DND-41 (cell line): Measurements from ENCODE around the gene CDA.
A peak's percentile ranks its signal among the peaks of the same experiment; 100 is the strongest.

Experiments
- ATAC-seq: fragments of 200-7000 bp; cut with Tn5 transposase; 3 replicates; pipeline ENCODE4 v1.9.1; 2021; ENCODE audit warnings: low read depth; ENCODE audit not compliant: insufficient read depth
- DNase-seq: peaks from one replicate; pipeline ENCODE4 v3.0.0-alpha.2; 2020
- H2AFZ ChIP-seq: 2 replicates; pipeline ENCODE4 v1.6.0; 2012; ENCODE audit warnings: low read depth, low read length
- H3K27ac ChIP-seq: 2 replicates; pipeline ENCODE4 v1.5.1; 2012; ENCODE audit warnings: low read length, inconsistent platforms
- H3K27me3 ChIP-seq: fragments of 200-600 bp; sonication (generic); 2 replicates; pipeline ENCODE4 v1.6.0; 2012; ENCODE audit warnings: low read length, mild to moderate bottlenecking, inconsistent platforms; ENCODE audit not compliant: insufficient read depth, poor library complexity
- H3K36me3 ChIP-seq: 2 replicates; pipeline ENCODE4 v1.5.1; 2012; ENCODE audit warnings: low read length, inconsistent platforms; ENCODE audit not compliant: insufficient read depth
- H3K4me1 ChIP-seq: 2 replicates; pipeline ENCODE4 v1.5.1; 2012; ENCODE audit warnings: mild to moderate bottlenecking, low read length; ENCODE audit not compliant: insufficient read depth
- H3K4me2 ChIP-seq: 2 replicates; pipeline ENCODE4 v1.6.0; 2012; ENCODE audit warnings: mild to moderate bottlenecking, moderate library complexity, low read length, inconsistent platforms; ENCODE audit not compliant: insufficient read depth
- H3K4me3 ChIP-seq, 2 experiments: fragments of 200-600 bp in 1 of 2; shearing (Covaris generic) in 1 of 2; 2 replicates each; pipeline ENCODE4 v1.5.1; 2012 to 2016; ENCODE audit warnings: inconsistent platforms in 2 of 2, low read length in 2 of 2, mild to moderate bottlenecking in 2 of 2, low read depth in 1 of 2, moderate library complexity in 1 of 2
- H3K79me2 ChIP-seq: 2 replicates; pipeline ENCODE4 v1.6.0; 2012; ENCODE audit warnings: low read length, inconsistent platforms; ENCODE audit not compliant: insufficient read depth
- H3K9ac ChIP-seq: 2 replicates; pipeline ENCODE4 v1.6.0; 2012; ENCODE audit warnings: low read depth, mild to moderate bottlenecking, inconsistent platforms, low read length, moderate library complexity
- H3K9me3 ChIP-seq: 2 replicates; pipeline ENCODE4 v1.5.1; 2012; ENCODE audit warnings: low read length, moderate library complexity, mild to moderate bottlenecking, inconsistent platforms; ENCODE audit not compliant: insufficient read depth, severe bottlenecking
- H4K20me1 ChIP-seq: 2 replicates; pipeline ENCODE4 v1.6.0; 2012; ENCODE audit warnings: low read length; ENCODE audit not compliant: insufficient read depth
- EZH2 ChIP-seq: IDR thresholded peaks from 3 replicates; pipeline ENCODE4 v1.6.1; 2012; ENCODE audit warnings: borderline replicate concordance, low read depth, mild to moderate bottlenecking, moderate library complexity, low read length, inconsistent platforms; ENCODE audit not compliant: severe bottlenecking
- TF ChIP-seq, protein P1 (sequence below): IDR thresholded peaks from 2 replicates; pipeline ENCODE4 v1.5.1; 2012; ENCODE audit warnings: borderline replicate concordance, low read length, moderate library complexity, mild to moderate bottlenecking; ENCODE audit not compliant: poor library complexity, severe bottlenecking; ENCODE audit errors: extremely low read depth

The CDA gene

GRCh38 chr1:20665726-20666125 is 76.8 kb downstream of the CDA start:
- Histone ChIP-seq H3K4me2 (no peak overlapping the region), H3K4me3 (no peak overlapping the region)

GRCh38 chr1:20666146-20666545 is 77.2 kb downstream of the CDA start:
- H3K79me2 ChIP-seq, result peaks cover 9% of the 10 kb centered on the region
- H3K4me3 ChIP-seq, result no peak overlapping the region
- DNase-seq (no peak), ATAC-seq (no peak)
- no peaks in the 10 kb centered on the region for H3K27me3 ChIP-seq
- peak overlapping the region; percentile 63; the same call in 1 of the 2 replicates for H2AFZ ChIP-seq
- no peaks in the 10 kb centered on the region for H4K20me1 ChIP-seq
- H3K9ac ChIP-seq, result no peak overlapping the region; the same call in 1 of the 2 replicates
- no peak overlapping the region for H3K4me2 ChIP-seq
- no peaks in the 10 kb centered on the region; the same call in 1 of the 2 replicates for H3K36me3 ChIP-seq
- no peaks in the 10 kb centered on the region for H3K9me3 ChIP-seq
- peaks cover 19% of the 10 kb centered on the region for H3K4me1 ChIP-seq
- TF ChIP-seq, protein P1, sequence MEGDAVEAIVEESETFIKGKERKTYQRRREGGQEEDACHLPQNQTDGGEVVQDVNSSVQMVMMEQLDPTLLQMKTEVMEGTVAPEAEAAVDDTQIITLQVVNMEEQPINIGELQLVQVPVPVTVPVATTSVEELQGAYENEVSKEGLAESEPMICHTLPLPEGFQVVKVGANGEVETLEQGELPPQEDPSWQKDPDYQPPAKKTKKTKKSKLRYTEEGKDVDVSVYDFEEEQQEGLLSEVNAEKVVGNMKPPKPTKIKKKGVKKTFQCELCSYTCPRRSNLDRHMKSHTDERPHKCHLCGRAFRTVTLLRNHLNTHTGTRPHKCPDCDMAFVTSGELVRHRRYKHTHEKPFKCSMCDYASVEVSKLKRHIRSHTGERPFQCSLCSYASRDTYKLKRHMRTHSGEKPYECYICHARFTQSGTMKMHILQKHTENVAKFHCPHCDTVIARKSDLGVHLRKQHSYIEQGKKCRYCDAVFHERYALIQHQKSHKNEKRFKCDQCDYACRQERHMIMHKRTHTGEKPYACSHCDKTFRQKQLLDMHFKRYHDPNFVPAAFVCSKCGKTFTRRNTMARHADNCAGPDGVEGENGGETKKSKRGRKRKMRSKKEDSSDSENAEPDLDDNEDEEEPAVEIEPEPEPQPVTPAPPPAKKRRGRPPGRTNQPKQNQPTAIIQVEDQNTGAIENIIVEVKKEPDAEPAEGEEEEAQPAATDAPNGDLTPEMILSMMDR, result no peak
- TF ChIP-seq EZH2, result no peak
- no peak overlapping the region for H3K27ac ChIP-seq

More at GRCh38 chr1:20665726-20666125, 76.8 kb downstream of the CDA start:
- Histone ChIP-seq H3K9me3 (no peaks in the 10 kb centered on the region), H3K79me2 (peaks cover 13% of the 10 kb centered on the region), H3K27me3 (no peaks in the 10 kb centered on the region), H3K27ac (no peak overlapping the region), H3K9ac (no peak overlapping the region; the same call in 1 of the 2 replicates), H4K20me1 (no peaks in the 10 kb centered on the region), H2AFZ (peak overlapping the region; percentile 63), H3K36me3 (no peaks in the 10 kb centered on the region; the same call in 1 of the 2 replicates), H3K4me1 (peaks cover 19% of the 10 kb centered on the region)
- TF ChIP-seq EZH2, result no peak
- TF ChIP-seq, protein P1, result no peak
- ATAC-seq, result no peak
- no peak for DNase-seq

GRCh38 chr1:20666804-20667203 is 77.9 kb downstream of the CDA start:
- H3K4me2 ChIP-seq, result 0 out of 2 replicates have a peak overlapping the region, but pooled peaks have one; percentile 2
- H3K4me1 ChIP-seq, result peaks cover 18% of the 10 kb centered on the region
- H2AFZ ChIP-seq, result peak overlapping the region; percentile 63
- no peak overlapping the region for H3K27ac ChIP-seq
- H4K20me1 ChIP-seq, result no peaks in the 10 kb centered on the region
- TF ChIP-seq EZH2, result no peak
- TF ChIP-seq, protein P1, result no peak
- no peak overlapping the region for H3K4me3 ChIP-seq
- H3K9me3 ChIP-seq, result no peaks in the 10 kb centered on the region
- no peaks in the 10 kb centered on the region; the same call in 1 of the 2 replicates for H3K36me3 ChIP-seq
- no peaks in the 10 kb centered on the region for H3K27me3 ChIP-seq
- H3K9ac ChIP-seq, result no peak overlapping the region
- peak; percentile 74 for ATAC-seq
- peaks cover 5% of the 10 kb centered on the region; the same call in 1 of the 2 replicates for H3K79me2 ChIP-seq
- peak; percentile 34 for DNase-seq
